ENCODE data around the gene FAM81A. TPM values are rescaled to one million over a fixed set of nuclear protein-coding genes. Genes with fewer than 3 reads are reported as not detected.

FAM81A gene
- polyA plus RNA-seq, 1 donor = 5.3 TPM

DNA sequence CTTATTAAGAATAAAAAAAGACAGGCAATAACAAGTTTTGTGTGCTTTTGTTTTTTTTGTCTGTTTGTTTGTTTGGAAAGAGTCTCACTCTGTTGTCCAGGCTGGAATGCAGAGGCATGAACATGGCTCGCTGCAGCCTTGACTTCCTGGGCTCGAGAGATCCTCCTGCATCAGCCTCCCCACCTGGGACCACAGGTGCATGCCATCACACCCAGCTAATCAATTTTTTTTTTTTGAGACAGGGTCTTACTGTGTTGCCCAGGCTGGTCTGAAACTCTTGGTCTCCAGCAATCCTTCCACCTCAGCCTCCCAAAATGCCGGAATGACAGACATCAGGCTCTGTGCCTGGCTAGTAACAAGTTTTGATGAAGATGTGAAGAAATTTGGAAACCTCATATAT, 100.5 kb downstream of the FAM81A start:
- DNase-seq = no peak

GRCh38 chr15:59539799-59540198, 101.8 kb downstream of the FAM81A start:
- WGBS (ENCODE audit: insufficient coverage, low lambda C conversion rate) = no CpG with 5 or more reads among the region's 3 CpGs
- DNase-seq = no peak
- Histone ChIP-seq H3K9me3 (ENCODE audit: control insufficient read depth, low read depth, low read length) (no peaks in the 10 kb centered on the region), H3K4me1 (ENCODE audit: control insufficient read depth, insufficient read depth, low read length) (peaks cover 13% of the 10 kb centered on the region), H3K4me3 (ENCODE audit: low read length) (no peak overlapping the region), H3K27me3 (ENCODE audit: control insufficient read depth, insufficient read depth, low read length) (no peaks in the 10 kb centered on the region), H3K36me3 (ENCODE audit: control insufficient read depth, insufficient read depth, low read length) (no peaks in the 10 kb centered on the region), H3K27ac (ENCODE audit: low read length) (no peak overlapping the region)

More for the DNA sequence above, 100.5 kb downstream of the FAM81A start:
- H3K27ac ChIP-seq (ENCODE audit: low read length) = no peak overlapping the region
- no peak overlapping the region for H3K4me3 ChIP-seq (ENCODE audit: low read length)
- no peaks in the 10 kb centered on the region for H3K36me3 ChIP-seq (ENCODE audit: control insufficient read depth, insufficient read depth, low read length)
- WGBS (ENCODE audit: insufficient coverage, low lambda C conversion rate) = no CpG with 5 or more reads among the region's 3 CpGs
- H3K4me1 ChIP-seq (ENCODE audit: control insufficient read depth, insufficient read depth, low read length) = peaks cover 6% of the 10 kb centered on the region
- H3K9me3 ChIP-seq (ENCODE audit: control insufficient read depth, low read depth, low read length) = no peaks in the 10 kb centered on the region
- no peaks in the 10 kb centered on the region for H3K27me3 ChIP-seq (ENCODE audit: control insufficient read depth, insufficient read depth, low read length)

GRCh38 chr15:59540654-59541053, 102.7 kb downstream of the FAM81A start:
- DNase-seq = no peak
- 40% methylated on average over 1 of the region's 3 CpGs for WGBS (ENCODE audit: insufficient coverage, low lambda C conversion rate)
- no peaks in the 10 kb centered on the region for H3K9me3 ChIP-seq (ENCODE audit: control insufficient read depth, low read depth, low read length)
- peaks cover 7% of the 10 kb centered on the region for H3K4me1 ChIP-seq (ENCODE audit: control insufficient read depth, insufficient read depth, low read length)
- no peak overlapping the region for H3K4me3 ChIP-seq (ENCODE audit: low read length)
- H3K36me3 ChIP-seq (ENCODE audit: control insufficient read depth, insufficient read depth, low read length) = no peaks in the 10 kb centered on the region
- no peak overlapping the region for H3K27ac ChIP-seq (ENCODE audit: low read length)
- H3K27me3 ChIP-seq (ENCODE audit: control insufficient read depth, insufficient read depth, low read length) = no peaks in the 10 kb centered on the region

- H3K4me3 ChIP-seq (ENCODE audit: low read length) = no peak overlapping the region
- H3K4me1 ChIP-seq (ENCODE audit: control insufficient read depth, insufficient read depth, low read length) = peaks cover 7% of the 10 kb centered on the region
- H3K27me3 ChIP-seq (ENCODE audit: control insufficient read depth, insufficient read depth, low read length) = no peaks in the 10 kb centered on the region
- no peaks in the 10 kb centered on the region for H3K9me3 ChIP-seq (ENCODE audit: control insufficient read depth, low read depth, low read length)
- no peaks in the 10 kb centered on the region for H3K36me3 ChIP-seq (ENCODE audit: control insufficient read depth, insufficient read depth, low read length)
- no peak overlapping the region for H3K27ac ChIP-seq (ENCODE audit: low read length)
- no peak for DNase-seq
- no CpG with 5 or more reads among the region's 8 CpGs for WGBS (ENCODE audit: insufficient coverage, low lambda C conversion rate)
Measured at GRCh38 chr15:59541750-59542149, 103.8 kb downstream of the FAM81A start.

DNA sequence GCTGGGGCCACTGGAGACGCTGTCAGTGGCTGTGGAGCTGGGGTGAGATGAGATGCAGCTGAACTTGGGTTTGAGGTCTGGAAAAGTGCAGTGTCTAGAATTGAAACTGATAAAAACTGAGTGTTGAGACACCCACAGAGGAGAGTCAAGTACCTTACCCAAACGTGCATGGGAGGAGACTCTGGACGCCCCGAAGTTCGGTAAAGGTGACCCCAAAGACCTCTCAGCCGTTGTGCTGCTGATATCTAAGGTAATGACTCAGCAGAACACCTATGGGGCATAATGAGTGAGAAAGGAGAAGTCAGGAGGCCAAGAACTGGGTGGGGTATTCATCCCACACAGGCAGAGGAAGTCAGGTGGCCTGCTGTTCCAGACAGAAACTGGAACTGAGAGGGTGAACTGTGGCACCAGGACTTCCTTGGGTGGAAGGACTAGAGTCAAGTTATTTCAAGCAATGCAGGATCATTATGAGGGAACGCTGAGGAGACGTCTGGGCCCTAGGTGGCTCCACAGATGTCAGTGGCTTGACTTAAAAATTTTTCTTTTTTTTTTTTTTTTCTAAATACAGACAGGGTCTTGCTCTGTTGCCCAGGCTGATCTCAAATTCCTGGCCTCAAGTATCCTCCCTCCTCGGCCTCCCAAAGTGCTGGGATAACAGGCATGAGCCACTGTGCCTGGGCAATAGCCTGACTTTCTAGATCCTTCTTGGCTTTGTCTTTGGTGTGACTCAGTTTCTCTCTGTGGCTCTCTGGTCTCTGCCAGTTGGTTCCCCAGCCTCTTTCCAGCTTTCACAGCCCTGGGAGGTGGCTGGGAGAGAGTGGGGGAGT, 105.9 kb downstream of the FAM81A start:
- Histone ChIP-seq H3K4me3 (ENCODE audit: low read length) (no peak overlapping the region), H3K36me3 (ENCODE audit: control insufficient read depth, insufficient read depth, low read length) (no peaks in the 10 kb centered on the region), H3K9me3 (ENCODE audit: control insufficient read depth, low read depth, low read length) (no peaks in the 10 kb centered on the region), H3K27ac (ENCODE audit: low read length) (no peak overlapping the region), H3K4me1 (ENCODE audit: control insufficient read depth, insufficient read depth, low read length) (peaks cover 9% of the 10 kb centered on the region), H3K27me3 (ENCODE audit: control insufficient read depth, insufficient read depth, low read length) (no peaks in the 10 kb centered on the region)
- no CpG with 5 or more reads among the region's 9 CpGs for WGBS (ENCODE audit: insufficient coverage, low lambda C conversion rate)
- DNase-seq = peak; percentile 35 to 48

DNA sequence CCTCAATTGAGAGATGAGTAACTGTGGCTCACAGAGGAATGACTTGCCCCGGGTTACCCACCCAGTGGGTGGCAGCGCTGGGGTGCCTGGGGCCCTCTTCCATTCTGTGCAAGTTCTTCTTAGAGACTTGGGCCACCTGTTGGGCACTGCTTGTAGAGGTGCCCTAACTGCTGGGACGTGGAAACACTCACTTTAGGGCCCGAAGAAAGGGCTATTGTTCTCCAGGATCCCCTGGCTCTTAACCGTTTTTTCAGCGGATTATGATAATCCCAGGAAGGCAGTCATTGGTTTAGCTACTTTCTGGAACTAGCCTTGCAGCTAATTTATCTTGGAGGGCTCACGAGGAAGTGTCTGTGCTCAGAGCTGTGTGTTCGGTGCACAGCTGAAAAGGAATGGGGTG, 107.6 kb downstream of the FAM81A start:
- DNase-seq = no peak
- no peaks in the 10 kb centered on the region for H3K27me3 ChIP-seq (ENCODE audit: control insufficient read depth, insufficient read depth, low read length)
- no peak overlapping the region for H3K27ac ChIP-seq (ENCODE audit: low read length)
- H3K9me3 ChIP-seq (ENCODE audit: control insufficient read depth, low read depth, low read length) = no peaks in the 10 kb centered on the region
- no peak overlapping the region for H3K4me3 ChIP-seq (ENCODE audit: low read length)
- H3K4me1 ChIP-seq (ENCODE audit: control insufficient read depth, insufficient read depth, low read length) = peaks cover 22% of the 10 kb centered on the region
- H3K36me3 ChIP-seq (ENCODE audit: control insufficient read depth, insufficient read depth, low read length) = no peaks in the 10 kb centered on the region
- 70% methylated on average over 2 of the region's 8 CpGs for WGBS (ENCODE audit: insufficient coverage, low lambda C conversion rate)

DNA sequence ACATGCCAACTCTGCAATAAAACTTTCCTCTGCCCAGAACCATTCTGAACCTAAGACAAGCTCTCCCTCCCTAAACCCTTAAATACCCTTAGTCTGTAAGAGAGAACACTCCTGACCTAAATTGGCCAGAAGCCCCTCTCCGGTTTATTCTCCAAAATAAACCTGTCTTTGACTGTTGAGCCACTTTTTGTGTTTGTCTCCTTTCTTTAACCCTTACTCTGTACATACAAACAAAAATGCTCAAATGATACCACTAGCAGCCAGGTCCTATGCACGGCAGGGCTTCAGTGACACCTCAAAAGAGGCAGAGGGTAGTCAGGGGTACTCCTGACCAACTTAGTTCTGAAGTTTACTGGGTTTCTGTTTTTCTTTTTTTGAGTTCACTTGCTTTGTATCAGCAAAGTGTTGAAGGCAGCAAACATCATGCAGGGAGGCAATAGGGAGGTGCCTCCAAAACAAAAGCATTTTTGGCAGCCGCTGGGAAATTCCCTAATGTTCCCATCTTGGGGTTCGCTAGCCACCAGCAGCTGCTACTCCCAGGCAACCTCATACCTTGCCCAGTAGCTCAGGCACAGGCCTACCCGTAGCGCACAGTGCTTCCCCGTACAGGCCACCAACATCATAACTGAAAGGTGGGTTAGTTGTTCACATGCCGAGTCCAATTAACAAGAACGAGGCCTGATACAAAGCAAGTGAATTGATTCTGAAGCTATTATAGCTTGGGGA, 110.7 kb downstream of the FAM81A start:
- Histone ChIP-seq H3K27ac (ENCODE audit: low read length) (peak overlapping the region; percentile 48), H3K27me3 (ENCODE audit: control insufficient read depth, insufficient read depth, low read length) (no peaks in the 10 kb centered on the region), H3K4me3 (ENCODE audit: low read length) (no peak overlapping the region), H3K36me3 (ENCODE audit: control insufficient read depth, insufficient read depth, low read length) (no peaks in the 10 kb centered on the region), H3K9me3 (ENCODE audit: control insufficient read depth, low read depth, low read length) (no peaks in the 10 kb centered on the region), H3K4me1 (ENCODE audit: control insufficient read depth, insufficient read depth, low read length) (peaks cover 32% of the 10 kb centered on the region)
- WGBS (ENCODE audit: insufficient coverage, low lambda C conversion rate) = no CpG with 5 or more reads among the region's 9 CpGs
- DNase-seq = no peak

DNA sequence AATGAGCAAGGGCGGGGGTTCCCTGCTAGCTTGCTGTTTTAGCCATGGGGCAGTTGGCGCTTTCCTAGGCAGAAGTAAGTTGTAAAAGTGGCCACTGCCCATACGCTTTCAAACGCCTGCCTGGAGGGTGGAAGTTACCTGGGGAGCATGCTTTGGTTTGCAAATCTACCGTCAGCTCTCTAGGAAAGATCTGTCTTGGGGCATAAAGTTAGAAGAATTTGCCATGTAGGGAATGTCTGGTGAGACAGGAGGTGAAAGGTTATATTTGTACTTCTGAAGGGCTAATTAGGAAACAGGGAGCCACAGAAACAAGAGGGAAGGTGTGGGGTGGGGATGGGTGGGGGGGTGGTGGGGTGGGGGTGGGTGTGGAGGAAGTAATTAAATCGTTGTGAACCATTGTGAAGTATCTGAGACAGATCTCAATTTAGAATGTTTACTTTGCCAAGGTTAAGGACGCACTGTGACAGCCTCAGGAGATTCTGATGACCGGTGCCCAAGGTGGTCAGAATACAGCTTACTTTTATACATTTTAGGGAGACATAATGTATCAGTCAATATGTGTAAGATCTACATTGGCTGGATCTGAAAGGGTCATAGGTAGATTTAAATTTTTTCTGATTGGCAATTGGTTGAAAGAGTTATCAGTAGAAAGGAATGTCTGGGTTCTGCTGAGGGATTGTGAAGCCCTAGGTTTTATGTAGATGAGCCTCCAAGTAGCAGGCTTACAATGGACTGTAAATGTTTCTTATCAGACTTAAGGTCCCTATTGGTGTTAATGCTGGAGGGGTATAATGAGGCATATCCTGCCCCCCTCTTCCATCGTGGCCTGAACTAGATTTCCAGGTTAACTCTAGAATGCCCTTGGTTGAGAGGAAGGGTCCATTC, 111.6 kb downstream of the FAM81A start:
- no peaks in the 10 kb centered on the region for H3K36me3 ChIP-seq (ENCODE audit: control insufficient read depth, insufficient read depth, low read length)
- H3K9me3 ChIP-seq (ENCODE audit: control insufficient read depth, low read depth, low read length) = no peaks in the 10 kb centered on the region
- DNase-seq = peak in 1 of 2 donors; percentile 47
- peak overlapping the region; percentile 70 for H3K27ac ChIP-seq (ENCODE audit: low read length)
- H3K27me3 ChIP-seq (ENCODE audit: control insufficient read depth, insufficient read depth, low read length) = no peaks in the 10 kb centered on the region
- no CpG with 5 or more reads among the region's 9 CpGs for WGBS (ENCODE audit: insufficient coverage, low lambda C conversion rate)
- H3K4me3 ChIP-seq (ENCODE audit: low read length) = no peak overlapping the region
- peaks cover 31% of the 10 kb centered on the region for H3K4me1 ChIP-seq (ENCODE audit: control insufficient read depth, insufficient read depth, low read length)

DNA sequence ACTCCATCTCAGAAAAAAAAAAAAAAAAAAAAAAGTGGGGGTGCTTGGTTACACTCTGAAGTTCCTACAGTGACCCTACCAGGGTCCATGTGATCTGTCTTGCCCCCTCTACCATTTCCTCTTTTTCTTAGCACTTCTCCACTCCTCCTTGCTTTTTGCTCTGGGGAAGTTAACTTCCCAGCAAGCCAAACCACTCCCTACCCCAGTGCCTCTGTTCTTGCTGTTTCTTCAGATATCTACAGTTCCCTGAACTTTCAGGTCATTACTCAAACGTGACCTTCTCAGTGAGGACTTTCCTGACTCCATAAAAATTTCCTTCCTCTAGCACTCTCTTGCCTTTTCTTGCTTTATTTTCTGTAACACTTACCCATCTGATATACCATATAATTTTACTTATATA, 112.5 kb downstream of the FAM81A start:
- Histone ChIP-seq H3K27me3 (ENCODE audit: control insufficient read depth, insufficient read depth, low read length) (no peaks in the 10 kb centered on the region), H3K4me3 (ENCODE audit: low read length) (no peak overlapping the region), H3K27ac (ENCODE audit: low read length) (peak overlapping the region; percentile 23), H3K9me3 (ENCODE audit: control insufficient read depth, low read depth, low read length) (no peaks in the 10 kb centered on the region), H3K4me1 (ENCODE audit: control insufficient read depth, insufficient read depth, low read length) (peaks cover 41% of the 10 kb centered on the region), H3K36me3 (ENCODE audit: control insufficient read depth, insufficient read depth, low read length) (no peaks in the 10 kb centered on the region)
- WGBS (ENCODE audit: insufficient coverage, low lambda C conversion rate) = 0% methylated on average over 1 of the region's 1 CpG
- DNase-seq = peak in 1 of 2 donors; percentile 56

DNA sequence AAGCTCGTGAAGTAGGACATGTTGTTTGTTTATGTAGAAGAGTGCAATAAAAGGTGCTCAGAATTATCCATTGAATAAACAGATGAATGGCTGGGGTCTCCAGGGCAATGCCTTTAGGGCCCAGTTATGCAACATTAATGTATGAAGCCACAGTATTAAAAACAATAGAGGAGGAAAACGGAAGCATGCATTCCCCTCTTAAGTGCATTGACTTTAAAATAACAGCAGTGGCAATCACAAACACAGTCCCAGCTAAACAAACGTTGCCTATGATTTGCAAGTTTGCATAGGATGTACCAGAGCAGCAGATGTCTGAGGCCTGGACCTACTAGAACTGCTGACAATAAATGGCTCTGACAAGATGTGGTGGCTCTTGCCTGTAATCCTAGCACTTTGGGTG, 113.0 kb downstream of the FAM81A start:
- H3K27me3 ChIP-seq (ENCODE audit: control insufficient read depth, insufficient read depth, low read length) = no peaks in the 10 kb centered on the region
- H3K9me3 ChIP-seq (ENCODE audit: control insufficient read depth, low read depth, low read length) = no peaks in the 10 kb centered on the region
- H3K36me3 ChIP-seq (ENCODE audit: control insufficient read depth, insufficient read depth, low read length) = no peaks in the 10 kb centered on the region
- peak overlapping the region; percentile 23 for H3K27ac ChIP-seq (ENCODE audit: low read length)
- H3K4me3 ChIP-seq (ENCODE audit: low read length) = no peak overlapping the region
- peak in 1 of 2 donors; percentile 25 for DNase-seq
- WGBS (ENCODE audit: insufficient coverage, low lambda C conversion rate) = no CpG with 5 or more reads among the region's 3 CpGs
- H3K4me1 ChIP-seq (ENCODE audit: control insufficient read depth, insufficient read depth, low read length) = peaks cover 45% of the 10 kb centered on the region
